GM23338 (cell line): ENCODE data around the gene TSPOAP1. TPM values are rescaled to one million over a fixed set of nuclear protein-coding genes. Genes with fewer than 3 reads are reported as not detected.

Source experiments
- ATAC-seq: fragments of 200-7000 bp; cut with Tn5 transposase; 3 replicates; pipeline ENCODE4 v1.9.1; 2020
- DNase-seq: peaks from one replicate; pipeline ENCODE4 v3.0.0-alpha.2; 2015; ENCODE audit warnings: low spot score
- H2AFZ ChIP-seq: fragments of 200-600 bp; sonication (generic); 2 replicates; pipeline ENCODE4 v1.8.0; 2016; ENCODE audit warnings: antibody characterized with exemption, mild to moderate bottlenecking, moderate library complexity
- H3F3A ChIP-seq: fragments of 200-600 bp; sonication (generic); replicated peaks from 2 replicates; pipeline ENCODE4 v1.8.0; 2017; ENCODE audit warnings: antibody characterized with exemption, mixed run types, low read depth
- H3K27ac ChIP-seq: fragments of 200-600 bp; sonication (generic); 2 replicates; pipeline ENCODE4 v1.6.1; 2016; ENCODE audit warnings: low read depth
- H3K27me3 ChIP-seq: fragments of 200-600 bp; sonication (generic); 2 replicates; pipeline ENCODE4 v1.8.0; 2016; ENCODE audit warnings: mild to moderate bottlenecking, mixed run types, moderate library complexity; ENCODE audit not compliant: insufficient read depth
- H3K36me3 ChIP-seq: fragments of 200-600 bp; sonication (generic); 2 replicates; pipeline ENCODE4 v1.8.0; 2016; ENCODE audit warnings: mild to moderate bottlenecking; ENCODE audit not compliant: insufficient read depth
- H3K4me1 ChIP-seq: fragments of 200-600 bp; sonication (generic); 2 replicates; pipeline ENCODE4 v1.8.0; 2016; ENCODE audit warnings: mild to moderate bottlenecking, moderate library complexity; ENCODE audit not compliant: insufficient read depth
- H3K4me2 ChIP-seq: fragments of 200-600 bp; sonication (generic); 2 replicates; pipeline ENCODE4 v1.7.1; 2017; ENCODE audit warnings: mixed run types
- H3K4me3 ChIP-seq: fragments of 200-600 bp; sonication (generic); 2 replicates; pipeline ENCODE4 v1.6.1; 2016; ENCODE audit warnings: mixed run types
- H3K79me2 ChIP-seq: fragments of 200-600 bp; sonication (generic); replicated peaks from 2 replicates; pipeline ENCODE4 v1.8.0; 2017; ENCODE audit warnings: mild to moderate bottlenecking; ENCODE audit not compliant: insufficient read depth
- H3K9me2 ChIP-seq: fragments of 200-600 bp; sonication (generic); 2 replicates; pipeline ENCODE4 v1.8.0; 2017; ENCODE audit not compliant: insufficient read depth
- H4K20me1 ChIP-seq: fragments of 200-600 bp; sonication (generic); replicated peaks from 2 replicates; pipeline ENCODE4 v1.8.0; 2017; ENCODE audit warnings: mild to moderate bottlenecking; ENCODE audit not compliant: insufficient read depth
- H3K27ac Mint-ChIP-seq: 2 replicates; pipeline ENCODE4 v1.8.0; 2020; ENCODE audit warnings: inconsistent platforms, mild to moderate bottlenecking, moderate library complexity, mixed read lengths
- H3K27me3 Mint-ChIP-seq: 3 replicates; pipeline ENCODE4 v1.8.0; 2022; ENCODE audit warnings: low read depth, mild to moderate bottlenecking, moderate library complexity, mixed read lengths, inconsistent platforms; ENCODE audit not compliant: insufficient read depth, poor library complexity
- H3K36me3 Mint-ChIP-seq: 3 replicates; pipeline ENCODE4 v1.8.0; 2021; ENCODE audit warnings: low read depth, mild to moderate bottlenecking, inconsistent platforms, moderate library complexity, mixed read lengths
- H3K4me1 Mint-ChIP-seq: 3 replicates; pipeline ENCODE4 v1.8.0; 2020; ENCODE audit warnings: mild to moderate bottlenecking, inconsistent platforms, mixed read lengths
- H3K4me3 Mint-ChIP-seq: 3 replicates; pipeline ENCODE4 v1.8.0; 2021; ENCODE audit warnings: moderate library complexity, mild to moderate bottlenecking, inconsistent platforms, mixed read lengths
- H3K9me3 Mint-ChIP-seq: 3 replicates; pipeline ENCODE4 v1.8.0; 2020; ENCODE audit warnings: moderate library complexity, mild to moderate bottlenecking, inconsistent platforms, mixed read lengths
- EZH2phosphoT487 ChIP-seq: fragments of 200-600 bp; sonication (generic); IDR thresholded peaks from one replicate; pipeline ENCODE4 v1.8.1; 2018; ENCODE audit warnings: antibody characterized with exemption; ENCODE audit not compliant: unreplicated experiment
- NANOG ChIP-seq: IDR thresholded peaks from 2 replicates; pipeline ENCODE4 v1.6.1; 2016; ENCODE audit warnings: antibody characterized with exemption, borderline replicate concordance
- STAT1 ChIP-seq: IDR thresholded peaks from one replicate; pipeline ENCODE4 v1.6.1; 2016; ENCODE audit warnings: antibody characterized with exemption; ENCODE audit not compliant: unreplicated experiment
- ZNF114 ChIP-seq: fragments of 250-450 bp; sonication (Bioruptor Pico); IDR thresholded peaks from 2 replicates; pipeline ENCODE4 v1.5.0; 2020; ENCODE audit warnings: mild to moderate bottlenecking, moderate library complexity
- polyA plus RNA-seq: library from polyadenylated mRNA; unstranded; fragments of >200 nt; fragmentation: Nextera tagmentation; extraction: Ambion mirVana; gene quantifications from 2 replicates; pipeline ENCODE4 v1.2.1, GENCODE V29; 2016
- total RNA-seq: library from RNA; depleted of rRNA; stranded (reverse); fragments of >200 nt; shearing (Covaris generic); gene quantifications from 2 replicates; pipeline ENCODE4 v1.2.3, GENCODE V29; 2014
- TF ChIP-seq, protein P1 (sequence below): IDR thresholded peaks from 2 replicates; pipeline ENCODE4 v1.6.1; 2016; ENCODE audit warnings: antibody characterized with exemption
- TF ChIP-seq, protein P2 (sequence below), 2 experiments: fragments of 200-600 bp in 1 of 2; sonication (generic) in 1 of 2; conservative IDR thresholded peaks; 2 replicates each; pipeline versions ENCODE4 v1.5.1 to v1.6.1; 2016 to 2017; ENCODE audit warnings: antibody characterized with exemption in 2 of 2, low read depth in 2 of 2, mild to moderate bottlenecking in 2 of 2, moderate library complexity in 1 of 2
- TF ChIP-seq, protein P3 (sequence below): IDR thresholded peaks from one replicate; pipeline ENCODE4 v1.6.1; 2018; ENCODE audit warnings: antibody characterized with exemption; ENCODE audit not compliant: unreplicated experiment
- TF ChIP-seq, protein P4 (sequence below): fragments of 250-450 bp; sonication (Bioruptor Pico); IDR thresholded peaks from 2 replicates; pipeline ENCODE4 v1.5.0; 2020; ENCODE audit warnings: mild to moderate bottlenecking, moderate library complexity

Gene TSPOAP1
- total and polyA plus RNA-seq, 2 experiments from 2014 or later: 7.3 to 11.8 TPM

DNA sequence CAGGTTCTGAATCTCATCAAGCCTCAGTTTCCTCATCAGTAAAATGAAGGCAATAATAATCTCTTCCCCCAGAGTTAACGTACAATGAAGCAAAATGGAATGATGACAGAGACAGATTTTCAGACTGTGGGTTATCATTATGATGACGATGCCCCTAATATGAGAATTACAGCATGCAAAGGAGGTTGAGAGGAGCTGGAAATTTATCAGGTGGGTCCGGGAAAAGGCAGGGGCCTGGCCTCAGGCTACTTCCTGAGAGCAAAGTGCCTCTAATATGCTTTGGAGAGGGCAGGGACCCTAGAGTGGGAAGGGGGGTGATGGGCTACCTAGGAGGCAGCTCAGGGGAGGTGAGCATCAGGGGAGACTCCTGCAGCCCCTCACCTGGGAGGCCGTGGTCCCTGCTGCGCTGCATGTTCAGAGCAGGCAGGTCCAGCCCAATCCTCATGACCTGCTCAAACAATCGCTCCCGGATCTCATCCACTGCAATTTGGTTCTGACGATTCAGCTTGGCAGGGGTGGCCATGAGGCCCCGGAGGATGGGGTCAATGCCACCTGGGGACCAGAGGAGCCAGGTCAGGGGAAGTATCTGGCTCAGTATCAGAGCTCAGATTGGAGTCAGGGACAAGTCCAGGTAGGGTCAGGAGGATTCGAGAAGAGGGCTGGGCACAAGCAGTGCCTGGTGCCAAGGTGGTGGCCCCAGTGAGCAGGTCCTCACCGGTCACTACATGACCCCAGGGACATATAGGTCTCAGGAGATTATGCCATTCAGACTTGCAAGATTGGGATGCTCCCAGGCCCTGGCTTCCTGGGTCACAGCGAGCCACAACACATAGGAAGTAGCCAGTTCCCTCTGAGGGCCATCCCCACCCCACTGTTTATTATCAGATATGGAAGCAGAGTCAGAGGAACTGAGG, 56.0 kb downstream of the TSPOAP1 start:
- no peaks in the 10 kb centered on the region for H3K36me3 ChIP-seq
- TF ChIP-seq, protein P1, sequence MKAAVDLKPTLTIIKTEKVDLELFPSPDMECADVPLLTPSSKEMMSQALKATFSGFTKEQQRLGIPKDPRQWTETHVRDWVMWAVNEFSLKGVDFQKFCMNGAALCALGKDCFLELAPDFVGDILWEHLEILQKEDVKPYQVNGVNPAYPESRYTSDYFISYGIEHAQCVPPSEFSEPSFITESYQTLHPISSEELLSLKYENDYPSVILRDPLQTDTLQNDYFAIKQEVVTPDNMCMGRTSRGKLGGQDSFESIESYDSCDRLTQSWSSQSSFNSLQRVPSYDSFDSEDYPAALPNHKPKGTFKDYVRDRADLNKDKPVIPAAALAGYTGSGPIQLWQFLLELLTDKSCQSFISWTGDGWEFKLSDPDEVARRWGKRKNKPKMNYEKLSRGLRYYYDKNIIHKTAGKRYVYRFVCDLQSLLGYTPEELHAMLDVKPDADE: no peak
- TF ChIP-seq ZNF114 (CRISPR knock-in tag): no peak
- TF ChIP-seq STAT1: no peak
- TF ChIP-seq EZH2phosphoT487: no peak
- TF ChIP-seq, protein P2, sequence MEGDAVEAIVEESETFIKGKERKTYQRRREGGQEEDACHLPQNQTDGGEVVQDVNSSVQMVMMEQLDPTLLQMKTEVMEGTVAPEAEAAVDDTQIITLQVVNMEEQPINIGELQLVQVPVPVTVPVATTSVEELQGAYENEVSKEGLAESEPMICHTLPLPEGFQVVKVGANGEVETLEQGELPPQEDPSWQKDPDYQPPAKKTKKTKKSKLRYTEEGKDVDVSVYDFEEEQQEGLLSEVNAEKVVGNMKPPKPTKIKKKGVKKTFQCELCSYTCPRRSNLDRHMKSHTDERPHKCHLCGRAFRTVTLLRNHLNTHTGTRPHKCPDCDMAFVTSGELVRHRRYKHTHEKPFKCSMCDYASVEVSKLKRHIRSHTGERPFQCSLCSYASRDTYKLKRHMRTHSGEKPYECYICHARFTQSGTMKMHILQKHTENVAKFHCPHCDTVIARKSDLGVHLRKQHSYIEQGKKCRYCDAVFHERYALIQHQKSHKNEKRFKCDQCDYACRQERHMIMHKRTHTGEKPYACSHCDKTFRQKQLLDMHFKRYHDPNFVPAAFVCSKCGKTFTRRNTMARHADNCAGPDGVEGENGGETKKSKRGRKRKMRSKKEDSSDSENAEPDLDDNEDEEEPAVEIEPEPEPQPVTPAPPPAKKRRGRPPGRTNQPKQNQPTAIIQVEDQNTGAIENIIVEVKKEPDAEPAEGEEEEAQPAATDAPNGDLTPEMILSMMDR (conservative IDR thresholded peaks at IDR 0.05; ENCODE audit: low read depth in 2 of 2): no peak
- TF ChIP-seq, protein P3, sequence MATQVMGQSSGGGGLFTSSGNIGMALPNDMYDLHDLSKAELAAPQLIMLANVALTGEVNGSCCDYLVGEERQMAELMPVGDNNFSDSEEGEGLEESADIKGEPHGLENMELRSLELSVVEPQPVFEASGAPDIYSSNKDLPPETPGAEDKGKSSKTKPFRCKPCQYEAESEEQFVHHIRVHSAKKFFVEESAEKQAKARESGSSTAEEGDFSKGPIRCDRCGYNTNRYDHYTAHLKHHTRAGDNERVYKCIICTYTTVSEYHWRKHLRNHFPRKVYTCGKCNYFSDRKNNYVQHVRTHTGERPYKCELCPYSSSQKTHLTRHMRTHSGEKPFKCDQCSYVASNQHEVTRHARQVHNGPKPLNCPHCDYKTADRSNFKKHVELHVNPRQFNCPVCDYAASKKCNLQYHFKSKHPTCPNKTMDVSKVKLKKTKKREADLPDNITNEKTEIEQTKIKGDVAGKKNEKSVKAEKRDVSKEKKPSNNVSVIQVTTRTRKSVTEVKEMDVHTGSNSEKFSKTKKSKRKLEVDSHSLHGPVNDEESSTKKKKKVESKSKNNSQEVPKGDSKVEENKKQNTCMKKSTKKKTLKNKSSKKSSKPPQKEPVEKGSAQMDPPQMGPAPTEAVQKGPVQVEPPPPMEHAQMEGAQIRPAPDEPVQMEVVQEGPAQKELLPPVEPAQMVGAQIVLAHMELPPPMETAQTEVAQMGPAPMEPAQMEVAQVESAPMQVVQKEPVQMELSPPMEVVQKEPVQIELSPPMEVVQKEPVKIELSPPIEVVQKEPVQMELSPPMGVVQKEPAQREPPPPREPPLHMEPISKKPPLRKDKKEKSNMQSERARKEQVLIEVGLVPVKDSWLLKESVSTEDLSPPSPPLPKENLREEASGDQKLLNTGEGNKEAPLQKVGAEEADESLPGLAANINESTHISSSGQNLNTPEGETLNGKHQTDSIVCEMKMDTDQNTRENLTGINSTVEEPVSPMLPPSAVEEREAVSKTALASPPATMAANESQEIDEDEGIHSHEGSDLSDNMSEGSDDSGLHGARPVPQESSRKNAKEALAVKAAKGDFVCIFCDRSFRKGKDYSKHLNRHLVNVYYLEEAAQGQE: no peak
- no peak for TF ChIP-seq NANOG
- TF ChIP-seq, protein P4, sequence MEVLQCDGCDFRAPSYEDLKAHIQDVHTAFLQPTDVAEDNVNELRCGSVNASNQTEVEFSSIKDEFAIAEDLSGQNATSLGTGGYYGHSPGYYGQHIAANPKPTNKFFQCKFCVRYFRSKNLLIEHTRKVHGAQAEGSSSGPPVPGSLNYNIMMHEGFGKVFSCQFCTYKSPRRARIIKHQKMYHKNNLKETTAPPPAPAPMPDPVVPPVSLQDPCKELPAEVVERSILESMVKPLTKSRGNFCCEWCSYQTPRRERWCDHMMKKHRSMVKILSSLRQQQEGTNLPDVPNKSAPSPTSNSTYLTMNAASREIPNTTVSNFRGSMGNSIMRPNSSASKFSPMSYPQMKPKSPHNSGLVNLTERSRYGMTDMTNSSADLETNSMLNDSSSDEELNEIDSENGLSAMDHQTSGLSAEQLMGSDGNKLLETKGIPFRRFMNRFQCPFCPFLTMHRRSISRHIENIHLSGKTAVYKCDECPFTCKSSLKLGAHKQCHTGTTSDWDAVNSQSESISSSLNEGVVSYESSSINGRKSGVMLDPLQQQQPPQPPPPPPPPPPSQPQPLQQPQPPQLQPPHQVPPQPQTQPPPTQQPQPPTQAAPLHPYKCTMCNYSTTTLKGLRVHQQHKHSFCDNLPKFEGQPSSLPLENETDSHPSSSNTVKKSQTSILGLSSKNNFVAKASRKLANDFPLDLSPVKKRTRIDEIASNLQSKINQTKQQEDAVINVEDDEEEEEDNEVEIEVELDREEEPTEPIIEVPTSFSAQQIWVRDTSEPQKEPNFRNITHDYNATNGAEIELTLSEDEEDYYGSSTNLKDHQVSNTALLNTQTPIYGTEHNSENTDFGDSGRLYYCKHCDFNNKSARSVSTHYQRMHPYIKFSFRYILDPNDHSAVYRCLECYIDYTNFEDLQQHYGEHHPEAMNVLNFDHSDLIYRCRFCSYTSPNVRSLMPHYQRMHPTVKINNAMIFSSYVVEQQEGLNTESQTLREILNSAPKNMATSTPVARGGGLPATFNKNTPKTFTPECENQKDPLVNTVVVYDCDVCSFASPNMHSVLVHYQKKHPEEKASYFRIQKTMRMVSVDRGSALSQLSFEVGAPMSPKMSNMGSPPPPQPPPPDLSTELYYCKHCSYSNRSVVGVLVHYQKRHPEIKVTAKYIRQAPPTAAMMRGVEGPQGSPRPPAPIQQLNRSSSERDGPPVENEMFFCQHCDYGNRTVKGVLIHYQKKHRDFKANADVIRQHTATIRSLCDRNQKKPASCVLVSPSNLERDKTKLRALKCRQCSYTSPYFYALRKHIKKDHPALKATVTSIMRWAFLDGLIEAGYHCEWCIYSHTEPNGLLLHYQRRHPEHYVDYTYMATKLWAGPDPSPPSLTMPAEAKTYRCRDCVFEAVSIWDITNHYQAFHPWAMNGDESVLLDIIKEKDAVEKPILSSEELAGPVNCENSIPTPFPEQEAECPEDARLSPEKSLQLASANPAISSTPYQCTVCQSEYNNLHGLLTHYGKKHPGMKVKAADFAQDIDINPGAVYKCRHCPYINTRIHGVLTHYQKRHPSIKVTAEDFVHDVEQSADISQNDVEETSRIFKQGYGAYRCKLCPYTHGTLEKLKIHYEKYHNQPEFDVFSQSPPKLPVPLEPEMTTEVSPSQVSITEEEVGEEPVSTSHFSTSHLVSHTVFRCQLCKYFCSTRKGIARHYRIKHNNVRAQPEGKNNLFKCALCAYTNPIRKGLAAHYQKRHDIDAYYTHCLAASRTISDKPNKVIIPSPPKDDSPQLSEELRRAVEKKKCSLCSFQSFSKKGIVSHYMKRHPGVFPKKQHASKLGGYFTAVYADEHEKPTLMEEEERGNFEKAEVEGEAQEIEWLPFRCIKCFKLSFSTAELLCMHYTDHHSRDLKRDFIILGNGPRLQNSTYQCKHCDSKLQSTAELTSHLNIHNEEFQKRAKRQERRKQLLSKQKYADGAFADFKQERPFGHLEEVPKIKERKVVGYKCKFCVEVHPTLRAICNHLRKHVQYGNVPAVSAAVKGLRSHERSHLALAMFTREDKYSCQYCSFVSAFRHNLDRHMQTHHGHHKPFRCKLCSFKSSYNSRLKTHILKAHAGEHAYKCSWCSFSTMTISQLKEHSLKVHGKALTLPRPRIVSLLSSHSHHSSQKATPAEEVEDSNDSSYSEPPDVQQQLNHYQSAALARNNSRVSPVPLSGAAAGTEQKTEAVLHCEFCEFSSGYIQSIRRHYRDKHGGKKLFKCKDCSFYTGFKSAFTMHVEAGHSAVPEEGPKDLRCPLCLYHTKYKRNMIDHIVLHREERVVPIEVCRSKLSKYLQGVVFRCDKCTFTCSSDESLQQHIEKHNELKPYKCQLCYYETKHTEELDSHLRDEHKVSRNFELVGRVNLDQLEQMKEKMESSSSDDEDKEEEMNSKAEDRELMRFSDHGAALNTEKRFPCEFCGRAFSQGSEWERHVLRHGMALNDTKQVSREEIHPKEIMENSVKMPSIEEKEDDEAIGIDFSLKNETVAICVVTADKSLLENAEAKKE (CRISPR knock-in tag): no peak
- H3K4me3 Mint-ChIP-seq: no peak overlapping the region
- no peak overlapping the region for H3K27ac ChIP-seq
- H3K4me2 ChIP-seq: no peak overlapping the region
- H3K27me3 ChIP-seq: no peaks in the 10 kb centered on the region
- H3F3A ChIP-seq: no peaks in the 10 kb centered on the region
- H3K79me2 ChIP-seq: no peaks in the 10 kb centered on the region
- no peak overlapping the region for H3K4me3 ChIP-seq
- no peaks in the 10 kb centered on the region for H3K4me1 Mint-ChIP-seq
- no peaks in the 10 kb centered on the region for H4K20me1 ChIP-seq
- H3K27me3 Mint-ChIP-seq: peaks cover 13% of the 10 kb centered on the region
- no peak overlapping the region for H3K27ac Mint-ChIP-seq
- no peaks in the 10 kb centered on the region for H3K9me3 Mint-ChIP-seq
- DNase-seq (no peak), ATAC-seq (no peak)
- no peak overlapping the region for H2AFZ ChIP-seq
- no peaks in the 10 kb centered on the region for H3K36me3 Mint-ChIP-seq
- no peaks in the 10 kb centered on the region for H3K4me1 ChIP-seq
- no peaks in the 10 kb centered on the region for H3K9me2 ChIP-seq
